OCI-LY7 (cell line): ENCODE data around the gene DOCK4. TPM values are rescaled to one million over a fixed set of nuclear protein-coding genes. Genes with fewer than 3 reads are reported as not detected.

Source experiments
- BruUV-seq: library from RNA; stranded (reverse); fragments of 400-500 nt; replicated peaks from 2 replicates; lab custom pipeline; 2021; lab: Mats Ljungman, UMichigan
- CTCF ChIA-PET: fragments of 300-600 bp; sonication (Branson Sonifier 250); formaldehyde crosslinking; loops from one replicate; lab custom pipeline; 2022; ENCODE audit warnings: antibody characterized with exemption; ENCODE audit not compliant: unreplicated experiment; lab: Charles Lee
- POLR2A ChIA-PET: fragments of 300-600 bp; sonication (Branson Sonifier 250); formaldehyde crosslinking; loops from one replicate; lab custom pipeline; 2022; ENCODE audit warnings: antibody characterized with exemption; lab: Charles Lee
- DNase-seq: peaks from one replicate; pipeline ENCODE4 v3.0.0-alpha.2; 2015; ENCODE audit warnings: low spot score
- H2AFZ ChIP-seq: fragments of 200-600 bp; sonication (generic), shearing (Covaris generic); 2 replicates; pipeline ENCODE4 v1.6.1; 2014; ENCODE audit warnings: mild to moderate bottlenecking, antibody characterized with exemption, low read length, moderate library complexity
- H3K27ac ChIP-seq: fragments of 200-600 bp; sonication (generic); 2 replicates; pipeline ENCODE4 v1.5.1; 2014; ENCODE audit warnings: mixed run types, low read depth, mild to moderate bottlenecking, moderate library complexity, low read length, inconsistent platforms; ENCODE audit not compliant: poor library complexity, severe bottlenecking
- H3K36me3 ChIP-seq: fragments of 200-600 bp; sonication (generic); 2 replicates; pipeline ENCODE4 v1.6.1; 2014; ENCODE audit warnings: mild to moderate bottlenecking, antibody characterized with exemption, low read length, moderate library complexity, mixed read lengths; ENCODE audit not compliant: insufficient read depth
- H3K4me1 ChIP-seq: fragments of 200-600 bp; sonication (generic); 2 replicates; pipeline ENCODE4 v1.5.1; 2014; ENCODE audit warnings: mild to moderate bottlenecking, low read length; ENCODE audit not compliant: insufficient read depth, poor library complexity, severe bottlenecking
- H3K4me2 ChIP-seq: fragments of 200-600 bp; sonication (generic); 2 replicates; pipeline ENCODE4 v1.6.1; 2014; ENCODE audit warnings: mild to moderate bottlenecking, low read length
- H3K4me3 ChIP-seq: fragments of 200-600 bp; sonication (generic); 2 replicates; pipeline ENCODE4 v1.5.1; 2014; ENCODE audit warnings: mild to moderate bottlenecking, low read depth, low read length; ENCODE audit not compliant: poor library complexity, severe bottlenecking
- H3K79me2 ChIP-seq: fragments of 200-600 bp; sonication (generic); 2 replicates; pipeline ENCODE4 v1.6.1; 2016; ENCODE audit warnings: low read depth, mild to moderate bottlenecking, low read length, moderate library complexity, mixed read lengths; ENCODE audit not compliant: insufficient read depth
- H3K9me2 ChIP-seq: fragments of 200-600 bp; sonication (generic); 2 replicates; pipeline ENCODE4 v1.6.1; 2016; ENCODE audit warnings: mild to moderate bottlenecking, low read length, mixed read lengths; ENCODE audit not compliant: insufficient read depth
- H3K9me3 ChIP-seq: fragments of 200-600 bp; sonication (generic); 2 replicates; pipeline ENCODE4 v1.6.1; 2014; ENCODE audit warnings: mild to moderate bottlenecking, mixed run types, low read length, mixed read lengths
- H4K20me1 ChIP-seq: fragments of 200-600 bp; sonication (generic); 2 replicates; pipeline ENCODE4 v1.6.1; 2014; ENCODE audit warnings: mild to moderate bottlenecking, antibody characterized with exemption, low read length, moderate library complexity, mixed read lengths; ENCODE audit not compliant: insufficient read depth
- CTCF ChIP-seq: fragments of 200-600 bp; sonication (generic); conservative IDR thresholded peaks from 2 replicates; pipeline ENCODE4 v1.5.1; 2014; ENCODE audit warnings: mild to moderate bottlenecking, antibody characterized with exemption, low read length, moderate library complexity, mixed read lengths
- EZH2phosphoT487 ChIP-seq: fragments of 200-600 bp; sonication (generic); IDR thresholded peaks from 2 replicates; pipeline ENCODE4 v1.6.1; 2018; ENCODE audit warnings: low read depth, borderline replicate concordance, mild to moderate bottlenecking, mixed run types, antibody characterized with exemption, low read length, moderate library complexity, mixed read lengths
- intact Hi-C: fragments of 100-400 bp; cut with micrococcal nuclease; formaldehyde crosslinking; loops from one replicate; pipeline ENCODE4 v1.10.0; 2022; ENCODE audit not compliant: unreplicated experiment
- total RNA-seq, 2 experiments: library from RNA; depleted of rRNA in 1 of 2; stranded (reverse); fragments of >200 nt in 1 of 2; shearing (Covaris generic) in 1 of 2; gene quantifications; 2 replicates each; pipeline ENCODE4 v1.2.3, GENCODE V29; 2014 to 2022

Gene DOCK4
- total RNA-seq, 2 experiments from 2014 or later, result 0.91 to 4.9 TPM

DNA sequence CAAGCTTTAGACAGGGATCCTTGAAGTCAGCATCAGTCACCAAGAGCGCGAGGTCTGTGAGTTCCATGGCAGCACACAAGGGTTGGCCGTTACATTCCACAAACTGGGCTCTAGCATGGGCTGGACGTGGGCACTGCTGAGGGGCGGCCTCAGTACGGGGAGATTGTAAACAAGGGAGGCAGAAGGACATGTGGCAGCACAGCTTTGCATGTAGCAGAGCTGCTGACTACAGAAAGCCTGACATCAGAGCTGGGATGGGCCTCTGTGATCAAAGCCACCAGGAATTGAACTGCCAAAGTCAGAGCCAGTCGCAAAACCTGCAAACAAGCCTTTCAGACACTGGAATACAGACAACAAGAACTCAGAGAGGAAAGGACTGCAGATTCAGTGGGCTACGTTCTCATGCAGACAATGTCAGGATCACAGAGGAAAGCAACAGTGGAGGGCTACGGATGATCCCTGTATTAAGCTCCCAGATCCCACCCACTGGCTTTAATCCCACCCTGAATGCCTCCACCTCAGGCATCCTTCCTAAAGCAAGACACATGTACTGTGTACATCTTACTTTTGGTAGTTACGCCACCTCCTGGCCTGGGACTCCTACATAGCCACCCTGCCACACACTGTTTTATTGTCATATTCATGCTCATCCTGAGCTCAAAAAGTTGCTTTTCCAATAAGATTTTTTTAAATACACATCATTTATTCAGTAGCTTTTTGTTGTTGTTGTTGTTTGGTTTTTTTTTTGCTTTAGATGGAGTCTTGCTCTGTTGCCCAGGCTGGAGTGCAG, 352.8 kb downstream of the DOCK4 start:
- TF ChIP-seq CTCF (peak; percentile 35; the same call in 1 of the 2 replicates), EZH2phosphoT487 (no peak)
- no peak overlapping the region for H3K27ac ChIP-seq
- intact Hi-C loops, result loop anchor here (10.0 kb wide), 1 partner anchor 641 kb away; no protein-coding TSS in a partner anchor
- H4K20me1 ChIP-seq, result no peaks in the 10 kb centered on the region
- H3K36me3 ChIP-seq, result no peaks in the 10 kb centered on the region
- POLR2A ChIA-PET, result interaction anchor here (0.7 to 0.9 kb wide), 3 partner anchors 10 to 1437 kb away, joined by 3 to 4 read pairs (median 3); no protein-coding TSS in a partner anchor
- H3K4me1 ChIP-seq, result no peaks in the 10 kb centered on the region
- no TSS peak for BruUV-seq
- no peaks in the 10 kb centered on the region for H3K9me3 ChIP-seq
- H3K9me2 ChIP-seq, result no peaks in the 10 kb centered on the region
- H2AFZ ChIP-seq, result no peak overlapping the region
- H3K4me3 ChIP-seq, result no peak overlapping the region
- CTCF ChIA-PET, result interaction anchor here (0.6 kb wide), 1 partner anchor 118 kb away, joined by 3 read pairs; no protein-coding TSS in a partner anchor
- H3K4me2 ChIP-seq, result no peak overlapping the region
- H3K79me2 ChIP-seq, result no peaks in the 10 kb centered on the region
- no peak for DNase-seq

- TF ChIP-seq EZH2phosphoT487 (no peak), CTCF (no peak)
- CTCF ChIA-PET, result no interaction called here
- H2AFZ ChIP-seq, result no peak overlapping the region
- DNase-seq, result no peak
- no peaks in the 10 kb centered on the region for H3K9me2 ChIP-seq
- POLR2A ChIA-PET, result interaction anchor here (0.6 kb wide), 1 partner anchor 486 kb away, joined by 3 read pairs; no protein-coding TSS in a partner anchor
- H4K20me1 ChIP-seq, result no peaks in the 10 kb centered on the region
- no peak overlapping the region for H3K27ac ChIP-seq
- BruUV-seq, result no TSS peak
- no peak overlapping the region for H3K4me3 ChIP-seq
- H3K4me1 ChIP-seq, result no peaks in the 10 kb centered on the region
- H3K36me3 ChIP-seq, result no peaks in the 10 kb centered on the region
- H3K79me2 ChIP-seq, result no peaks in the 10 kb centered on the region
- H3K4me2 ChIP-seq, result no peak overlapping the region
- no peaks in the 10 kb centered on the region for H3K9me3 ChIP-seq
- intact Hi-C loops, result loop anchor here (10.0 kb wide), 1 partner anchor 643 kb away; no protein-coding TSS in a partner anchor
These were observed 354.1 kb downstream of the DOCK4 start for GRCh38 chr7:111852081-111852480.

DNA sequence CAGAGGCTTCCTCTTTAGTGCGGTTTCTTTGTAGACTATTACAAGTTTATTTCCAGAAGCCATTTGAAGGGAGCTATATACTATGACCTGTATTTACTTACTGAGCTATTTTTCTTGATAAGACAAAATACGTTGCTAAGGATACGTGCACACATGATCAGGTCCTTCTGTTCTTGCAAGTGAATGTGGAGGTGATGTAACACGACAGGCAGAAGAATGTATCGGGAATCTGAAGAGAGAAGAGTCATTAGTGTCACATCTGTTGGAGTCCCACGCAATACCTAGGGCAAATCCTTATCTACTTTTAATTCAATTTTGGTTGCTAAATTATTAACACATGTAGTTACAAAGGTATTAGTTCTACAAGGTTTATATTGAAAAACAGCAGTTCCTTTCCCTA, 359.3 kb downstream of the DOCK4 start:
- ChIA-PET CTCF (no interaction called here), POLR2A (interaction anchor here (1.0 kb wide), 1 partner anchor 10 kb away, joined by 3 read pairs; no protein-coding TSS in a partner anchor)
- no peak for DNase-seq
- TF ChIP-seq EZH2phosphoT487, result no peak
- TF ChIP-seq CTCF, result no peak
- Histone ChIP-seq H3K79me2 (no peaks in the 10 kb centered on the region), H2AFZ (no peak overlapping the region), H3K4me1 (no peaks in the 10 kb centered on the region), H3K9me2 (no peaks in the 10 kb centered on the region), H3K4me2 (no peak overlapping the region), H3K36me3 (no peaks in the 10 kb centered on the region), H3K27ac (no peak overlapping the region), H3K4me3 (no peak overlapping the region), H3K9me3 (no peaks in the 10 kb centered on the region), H4K20me1 (no peaks in the 10 kb centered on the region)
- intact Hi-C loops, result no loop called here
- BruUV-seq, result no TSS peak
